Liver (tissue), 9 donors: ENCODE results near the gene CXCR4. TPM values are rescaled to one million over a fixed set of nuclear protein-coding genes. Genes with fewer than 3 reads are reported as not detected.

Experiments used
- DNase-seq: peaks from one replicate; pipeline ENCODE4 v3.0.0-alpha.2; 2017; ENCODE audit warnings: low spot score
- H3K27ac ChIP-seq, 2 donors: one replicate each; pipeline ENCODE4 v1.7.0; 2013; ENCODE audit warnings: inconsistent platforms in 2 of 2, low read length in 2 of 2, control low read depth in 1 of 2, low read depth in 1 of 2, mild to moderate bottlenecking in 1 of 2
- H3K27me3 ChIP-seq, 4 donors: one replicate each; pipeline versions ENCODE4 v1.6.1 to v1.7.0; 2013; ENCODE audit warnings: low read length in 3 of 4, inconsistent platforms in 1 of 4, mild to moderate bottlenecking in 1 of 4, moderate library complexity in 1 of 4; ENCODE audit not compliant: control insufficient read depth in 4 of 4, insufficient read depth in 4 of 4
- H3K36me3 ChIP-seq, 4 donors: one replicate each; pipeline versions ENCODE4 v1.6.1 to v1.7.0; 2013; ENCODE audit warnings: low read length in 3 of 4, mild to moderate bottlenecking in 3 of 4, low read depth in 1 of 4, moderate library complexity in 1 of 4; ENCODE audit not compliant: control insufficient read depth in 4 of 4, insufficient read depth in 3 of 4
- H3K4me1 ChIP-seq, 4 donors: one replicate each; pipeline versions ENCODE4 v1.6.1 to v1.7.0; 2013; ENCODE audit warnings: low read length in 3 of 4, mild to moderate bottlenecking in 3 of 4, moderate library complexity in 1 of 4; ENCODE audit not compliant: control insufficient read depth in 4 of 4, insufficient read depth in 4 of 4
- H3K4me3 ChIP-seq, 3 donors: one replicate each; pipeline versions ENCODE4 v1.6.1 to v1.7.0; 2013; ENCODE audit warnings: low read length in 3 of 3, control low read depth in 1 of 3, low read depth in 1 of 3, mild to moderate bottlenecking in 1 of 3
- H3K9ac ChIP-seq, 2 donors: one replicate each; pipeline ENCODE4 v1.7.0; 2013; ENCODE audit warnings: low read length in 2 of 2, mild to moderate bottlenecking in 2 of 2, moderate library complexity in 2 of 2, control low read depth in 1 of 2, low read depth in 1 of 2
- H3K9me3 ChIP-seq, 4 donors: one replicate each; pipeline versions ENCODE4 v1.6.1 to v1.7.0; 2013; ENCODE audit warnings: low read length in 3 of 4; ENCODE audit not compliant: control insufficient read depth in 4 of 4
- EGR1 ChIP-seq, 2 donors: IDR thresholded peaks; 2 replicates each; pipeline ENCODE4 v1.6.1; 2016 to 2018; ENCODE audit warnings: antibody characterized with exemption in 2 of 2, low read depth in 2 of 2
- FOXA1 ChIP-seq: IDR thresholded peaks from 2 replicates; pipeline ENCODE4 v1.6.1; 2016; ENCODE audit warnings: antibody characterized with exemption
- FOXA2 ChIP-seq: IDR thresholded peaks from 2 replicates; pipeline ENCODE4 v1.6.1; 2016; ENCODE audit warnings: antibody characterized with exemption
- GABPA ChIP-seq, 2 donors: IDR thresholded peaks in 1 of 2; conservative IDR thresholded peaks in 1 of 2; 2 replicates each; pipeline ENCODE4 v1.6.1; 2016; ENCODE audit warnings: antibody characterized with exemption in 2 of 2, mild to moderate bottlenecking in 1 of 2, moderate library complexity in 1 of 2
- HNF4A ChIP-seq, 2 donors: conservative IDR thresholded peaks; 2 replicates each; pipeline ENCODE4 v1.6.1; 2016; ENCODE audit warnings: antibody characterized with exemption in 2 of 2, mild to moderate bottlenecking in 2 of 2
- HNF4G ChIP-seq: IDR thresholded peaks from 2 replicates; pipeline ENCODE4 v1.6.1; 2016; ENCODE audit warnings: antibody characterized with exemption
- JUND ChIP-seq, 2 donors: IDR thresholded peaks; 2 replicates each; pipeline ENCODE4 v1.6.1; 2016; ENCODE audit warnings: antibody characterized with exemption in 2 of 2
- NR2F2 ChIP-seq: IDR thresholded peaks from 2 replicates; pipeline ENCODE4 v1.6.1; 2016; ENCODE audit warnings: antibody characterized with exemption
- RAD21 ChIP-seq, 2 donors: IDR thresholded peaks; 2 replicates each; pipeline ENCODE4 v1.6.1; 2016; ENCODE audit warnings: antibody characterized with exemption in 2 of 2, mild to moderate bottlenecking in 2 of 2
- RXRA ChIP-seq, 2 donors: IDR thresholded peaks; 2 replicates each; pipeline ENCODE4 v1.6.1; 2017 to 2018; ENCODE audit warnings: antibody characterized with exemption in 2 of 2, mild to moderate bottlenecking in 1 of 2
- SP1 ChIP-seq: IDR thresholded peaks from 2 replicates; pipeline ENCODE4 v1.6.1; 2018; ENCODE audit warnings: antibody characterized with exemption, mild to moderate bottlenecking
- TAF1 ChIP-seq: conservative IDR thresholded peaks from 2 replicates; pipeline ENCODE4 v1.6.1; 2016; ENCODE audit warnings: antibody characterized with exemption, mild to moderate bottlenecking
- YY1 ChIP-seq: IDR thresholded peaks from 2 replicates; pipeline ENCODE4 v1.6.1; 2016; ENCODE audit warnings: antibody characterized with exemption, mild to moderate bottlenecking
- WGBS: extraction: QIAGEN DNeasy Blood & Tissue Kit; methylation state at CpG from one replicate; pipeline ENCODE4 v1.1.7; 2013; 5-methylcytosine and 5-hydroxymethylcytosine counted together
- polyA plus RNA-seq, 2 donors: library from polyadenylated mRNA; stranded (reverse) in 1 of 2; unstranded in 1 of 2; fragments of 200-250 nt in 1 of 2; fragments of >200 nt in 1 of 2; fragmentation: Nextera tagmentation in 1 of 2; extraction: Ambion mirVana in 1 of 2; gene quantifications; one replicate each; pipeline versions ENCODE4 v1.2.1 to v1.2.3, GENCODE V29; 2013 to 2015
- total RNA-seq, 2 donors: library from RNA; depleted of rRNA; stranded (reverse); fragments of >200 nt; gene quantifications; one replicate each; pipeline ENCODE4 v1.2.3, GENCODE V29; 2014
- TF ChIP-seq, protein P1 (sequence below): IDR thresholded peaks from 2 replicates; pipeline ENCODE4 v1.6.1; 2016; ENCODE audit warnings: antibody characterized with exemption
- TF ChIP-seq, protein P2 (sequence below): IDR thresholded peaks from 2 replicates; pipeline ENCODE4 v1.6.1; 2016; ENCODE audit warnings: antibody characterized with exemption, mild to moderate bottlenecking
- TF ChIP-seq, protein P3 (sequence below): fragments of 150-350 bp; IDR thresholded peaks from 2 replicates; pipeline ENCODE4 v1.5.1; 2017; ENCODE audit warnings: improper control_type of control experiment, low read depth, low read length; ENCODE audit not compliant: missing input control
- TF ChIP-seq, protein P4 (sequence below): IDR thresholded peaks from 2 replicates; pipeline ENCODE4 v1.6.1; 2016; ENCODE audit warnings: antibody characterized with exemption
- TF ChIP-seq, protein P5 (sequence below): IDR thresholded peaks from 2 replicates; pipeline ENCODE4 v1.6.1; 2016; ENCODE audit warnings: antibody characterized with exemption
- donor health status: healthy.
- donor health status: healthy.
- donor health status: healthy.
- donor health status: healthy.
- donor health status: healthy.

Gene CXCR4
- total and polyA plus RNA-seq, 4 donors = 5.0 to 9.0 (median 6.1) TPM

DNA sequence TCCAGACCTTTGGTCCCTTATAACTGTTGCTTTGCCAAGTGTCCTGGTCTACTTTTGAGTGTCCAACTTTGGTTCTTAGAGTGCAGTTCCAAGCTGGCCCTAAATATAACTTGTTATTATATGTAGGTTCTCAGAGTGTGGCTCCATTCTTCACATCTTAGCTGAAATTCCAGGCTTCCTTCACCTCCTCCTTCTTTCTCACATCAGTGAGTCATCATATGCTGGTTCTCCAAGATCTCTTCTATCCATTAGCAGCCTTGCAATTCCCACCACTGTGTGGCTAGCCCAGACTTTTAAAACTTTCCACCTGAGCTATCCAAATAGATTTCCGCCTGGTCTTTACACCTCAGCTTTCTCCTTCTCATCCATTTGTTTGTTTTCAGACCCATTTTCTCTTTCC lies 12.6 kb upstream of the CXCR4 start:
- Histone ChIP-seq H3K9ac (no peak overlapping the region), H3K36me3 (no peaks in the 10 kb centered on the region), H3K4me1 (no peaks in the 10 kb centered on the region), H3K9me3 (no peaks in the 10 kb centered on the region), H3K27me3 (peaks cover 0 to 7% (median 2%) of the 10 kb centered on the region in 4 donors), H3K27ac (no peak overlapping the region), H3K4me3 (no peak overlapping the region)
- TF ChIP-seq, protein P1, sequence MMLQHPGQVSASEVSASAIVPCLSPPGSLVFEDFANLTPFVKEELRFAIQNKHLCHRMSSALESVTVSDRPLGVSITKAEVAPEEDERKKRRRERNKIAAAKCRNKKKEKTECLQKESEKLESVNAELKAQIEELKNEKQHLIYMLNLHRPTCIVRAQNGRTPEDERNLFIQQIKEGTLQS = no peak
- TF ChIP-seq NR2F2 (no peak), FOXA2 (no peak), HNF4A (conservative IDR thresholded peaks at IDR 0.05) (no peak), FOXA1 (no peak), JUND (IDR thresholded peaks at IDR 0.05) (no peak), YY1 (no peak), EGR1 (IDR thresholded peaks at IDR 0.05; ENCODE audit: low read depth in 2 of 2) (no peak), SP1 (no peak), TAF1 (no peak), RXRA (IDR thresholded peaks at IDR 0.05) (no peak), RAD21 (IDR thresholded peaks at IDR 0.05) (no peak), HNF4G (no peak), GABPA (IDR thresholded peaks at IDR 0.05 in 1 of 2, conservative IDR thresholded peaks at IDR 0.05 in 1 of 2) (no peak)
- TF ChIP-seq, protein P2, sequence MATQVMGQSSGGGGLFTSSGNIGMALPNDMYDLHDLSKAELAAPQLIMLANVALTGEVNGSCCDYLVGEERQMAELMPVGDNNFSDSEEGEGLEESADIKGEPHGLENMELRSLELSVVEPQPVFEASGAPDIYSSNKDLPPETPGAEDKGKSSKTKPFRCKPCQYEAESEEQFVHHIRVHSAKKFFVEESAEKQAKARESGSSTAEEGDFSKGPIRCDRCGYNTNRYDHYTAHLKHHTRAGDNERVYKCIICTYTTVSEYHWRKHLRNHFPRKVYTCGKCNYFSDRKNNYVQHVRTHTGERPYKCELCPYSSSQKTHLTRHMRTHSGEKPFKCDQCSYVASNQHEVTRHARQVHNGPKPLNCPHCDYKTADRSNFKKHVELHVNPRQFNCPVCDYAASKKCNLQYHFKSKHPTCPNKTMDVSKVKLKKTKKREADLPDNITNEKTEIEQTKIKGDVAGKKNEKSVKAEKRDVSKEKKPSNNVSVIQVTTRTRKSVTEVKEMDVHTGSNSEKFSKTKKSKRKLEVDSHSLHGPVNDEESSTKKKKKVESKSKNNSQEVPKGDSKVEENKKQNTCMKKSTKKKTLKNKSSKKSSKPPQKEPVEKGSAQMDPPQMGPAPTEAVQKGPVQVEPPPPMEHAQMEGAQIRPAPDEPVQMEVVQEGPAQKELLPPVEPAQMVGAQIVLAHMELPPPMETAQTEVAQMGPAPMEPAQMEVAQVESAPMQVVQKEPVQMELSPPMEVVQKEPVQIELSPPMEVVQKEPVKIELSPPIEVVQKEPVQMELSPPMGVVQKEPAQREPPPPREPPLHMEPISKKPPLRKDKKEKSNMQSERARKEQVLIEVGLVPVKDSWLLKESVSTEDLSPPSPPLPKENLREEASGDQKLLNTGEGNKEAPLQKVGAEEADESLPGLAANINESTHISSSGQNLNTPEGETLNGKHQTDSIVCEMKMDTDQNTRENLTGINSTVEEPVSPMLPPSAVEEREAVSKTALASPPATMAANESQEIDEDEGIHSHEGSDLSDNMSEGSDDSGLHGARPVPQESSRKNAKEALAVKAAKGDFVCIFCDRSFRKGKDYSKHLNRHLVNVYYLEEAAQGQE = no peak
- TF ChIP-seq, protein P3, sequence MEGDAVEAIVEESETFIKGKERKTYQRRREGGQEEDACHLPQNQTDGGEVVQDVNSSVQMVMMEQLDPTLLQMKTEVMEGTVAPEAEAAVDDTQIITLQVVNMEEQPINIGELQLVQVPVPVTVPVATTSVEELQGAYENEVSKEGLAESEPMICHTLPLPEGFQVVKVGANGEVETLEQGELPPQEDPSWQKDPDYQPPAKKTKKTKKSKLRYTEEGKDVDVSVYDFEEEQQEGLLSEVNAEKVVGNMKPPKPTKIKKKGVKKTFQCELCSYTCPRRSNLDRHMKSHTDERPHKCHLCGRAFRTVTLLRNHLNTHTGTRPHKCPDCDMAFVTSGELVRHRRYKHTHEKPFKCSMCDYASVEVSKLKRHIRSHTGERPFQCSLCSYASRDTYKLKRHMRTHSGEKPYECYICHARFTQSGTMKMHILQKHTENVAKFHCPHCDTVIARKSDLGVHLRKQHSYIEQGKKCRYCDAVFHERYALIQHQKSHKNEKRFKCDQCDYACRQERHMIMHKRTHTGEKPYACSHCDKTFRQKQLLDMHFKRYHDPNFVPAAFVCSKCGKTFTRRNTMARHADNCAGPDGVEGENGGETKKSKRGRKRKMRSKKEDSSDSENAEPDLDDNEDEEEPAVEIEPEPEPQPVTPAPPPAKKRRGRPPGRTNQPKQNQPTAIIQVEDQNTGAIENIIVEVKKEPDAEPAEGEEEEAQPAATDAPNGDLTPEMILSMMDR = no peak
- TF ChIP-seq, protein P4, sequence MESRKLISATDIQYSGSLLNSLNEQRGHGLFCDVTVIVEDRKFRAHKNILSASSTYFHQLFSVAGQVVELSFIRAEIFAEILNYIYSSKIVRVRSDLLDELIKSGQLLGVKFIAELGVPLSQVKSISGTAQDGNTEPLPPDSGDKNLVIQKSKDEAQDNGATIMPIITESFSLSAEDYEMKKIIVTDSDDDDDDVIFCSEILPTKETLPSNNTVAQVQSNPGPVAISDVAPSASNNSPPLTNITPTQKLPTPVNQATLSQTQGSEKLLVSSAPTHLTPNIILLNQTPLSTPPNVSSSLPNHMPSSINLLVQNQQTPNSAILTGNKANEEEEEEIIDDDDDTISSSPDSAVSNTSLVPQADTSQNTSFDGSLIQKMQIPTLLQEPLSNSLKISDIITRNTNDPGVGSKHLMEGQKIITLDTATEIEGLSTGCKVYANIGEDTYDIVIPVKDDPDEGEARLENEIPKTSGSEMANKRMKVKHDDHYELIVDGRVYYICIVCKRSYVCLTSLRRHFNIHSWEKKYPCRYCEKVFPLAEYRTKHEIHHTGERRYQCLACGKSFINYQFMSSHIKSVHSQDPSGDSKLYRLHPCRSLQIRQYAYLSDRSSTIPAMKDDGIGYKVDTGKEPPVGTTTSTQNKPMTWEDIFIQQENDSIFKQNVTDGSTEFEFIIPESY = no peak
- TF ChIP-seq, protein P5, sequence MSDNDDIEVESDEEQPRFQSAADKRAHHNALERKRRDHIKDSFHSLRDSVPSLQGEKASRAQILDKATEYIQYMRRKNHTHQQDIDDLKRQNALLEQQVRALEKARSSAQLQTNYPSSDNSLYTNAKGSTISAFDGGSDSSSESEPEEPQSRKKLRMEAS = no peak
- DNase-seq = no peak
- 88% methylated on average over 1 of the region's 1 CpG for WGBS
